Measurements from ENCODE around the gene LRFN4. TPM values are rescaled to one million over a fixed set of nuclear protein-coding genes. Genes with fewer than 3 reads are reported as not detected.

Gene LRFN4
- total RNA-seq, 4 donors from 2014 or later: 7.1 to 17.5 (median 9.2) TPM

DNA sequence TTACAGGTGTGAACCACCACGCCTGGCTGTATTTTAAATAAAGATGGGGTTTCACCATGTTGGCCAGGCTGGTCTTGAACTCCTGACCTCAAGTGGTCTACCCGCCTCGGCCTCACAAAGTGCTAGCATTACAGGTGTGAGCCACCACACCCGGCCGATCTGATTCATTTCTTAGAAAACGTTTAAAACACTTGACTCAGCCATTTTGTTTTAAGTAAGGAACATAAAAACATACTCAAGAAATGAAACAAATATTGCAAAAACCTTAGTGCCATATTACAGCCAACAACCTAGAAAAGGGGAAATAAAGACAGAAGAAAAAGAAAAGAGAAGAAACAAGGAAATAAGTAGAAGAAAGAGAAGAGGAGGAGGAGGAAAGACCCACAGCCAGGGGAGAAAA, 17.4 kb downstream of the LRFN4 start:
- Histone ChIP-seq H3K27ac (no peak overlapping the region), H3K27me3 (no peaks in the 10 kb centered on the region), H3K4me3 (no peak overlapping the region), H3K4me1 (peaks cover 0 to 12% (median 0%) of the 10 kb centered on the region in 3 donors), H3K9me3 (no peaks in the 10 kb centered on the region), H3K36me3 (peaks cover 0 to 28% of the 10 kb centered on the region in 2 donors)
- ATAC-seq: no peak
- WGBS, 2 donors (ENCODE audit: low coverage in 1 of 2): 80 to 87% methylated on average over 1 to 6 of the region's 6 CpGs
- TF ChIP-seq POLR2A (IDR thresholded peaks at IDR 0.05) (no peak), EP300 (IDR thresholded peaks at IDR 0.05) (no peak), POLR2AphosphoS5 (IDR thresholded peaks at IDR 0.05) (no peak)
- TF ChIP-seq, protein P1, sequence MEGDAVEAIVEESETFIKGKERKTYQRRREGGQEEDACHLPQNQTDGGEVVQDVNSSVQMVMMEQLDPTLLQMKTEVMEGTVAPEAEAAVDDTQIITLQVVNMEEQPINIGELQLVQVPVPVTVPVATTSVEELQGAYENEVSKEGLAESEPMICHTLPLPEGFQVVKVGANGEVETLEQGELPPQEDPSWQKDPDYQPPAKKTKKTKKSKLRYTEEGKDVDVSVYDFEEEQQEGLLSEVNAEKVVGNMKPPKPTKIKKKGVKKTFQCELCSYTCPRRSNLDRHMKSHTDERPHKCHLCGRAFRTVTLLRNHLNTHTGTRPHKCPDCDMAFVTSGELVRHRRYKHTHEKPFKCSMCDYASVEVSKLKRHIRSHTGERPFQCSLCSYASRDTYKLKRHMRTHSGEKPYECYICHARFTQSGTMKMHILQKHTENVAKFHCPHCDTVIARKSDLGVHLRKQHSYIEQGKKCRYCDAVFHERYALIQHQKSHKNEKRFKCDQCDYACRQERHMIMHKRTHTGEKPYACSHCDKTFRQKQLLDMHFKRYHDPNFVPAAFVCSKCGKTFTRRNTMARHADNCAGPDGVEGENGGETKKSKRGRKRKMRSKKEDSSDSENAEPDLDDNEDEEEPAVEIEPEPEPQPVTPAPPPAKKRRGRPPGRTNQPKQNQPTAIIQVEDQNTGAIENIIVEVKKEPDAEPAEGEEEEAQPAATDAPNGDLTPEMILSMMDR (IDR thresholded peaks at IDR 0.05): no peak

DNA sequence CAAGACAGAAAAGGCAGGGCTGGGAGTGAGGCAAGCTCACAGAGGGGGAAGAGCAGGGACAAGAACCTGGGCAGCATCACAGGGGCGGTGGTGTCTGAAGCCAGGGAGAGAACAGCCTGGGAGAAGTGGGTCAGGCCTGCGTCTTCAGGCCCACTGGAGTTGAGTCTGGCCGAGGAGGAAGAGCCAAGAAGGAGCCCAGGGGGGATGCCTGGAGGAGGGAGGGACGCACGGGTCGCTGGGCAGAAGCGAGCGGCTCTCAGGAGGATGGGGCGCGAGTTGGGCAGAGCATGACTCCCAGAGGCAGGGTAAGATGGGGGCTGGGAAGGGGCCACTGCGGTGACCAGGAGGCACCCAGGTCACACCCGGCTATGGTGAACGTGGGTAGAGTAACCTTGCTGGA, 18.5 kb downstream of the LRFN4 start:
- Histone ChIP-seq H3K36me3 (peaks cover 0 to 19% of the 10 kb centered on the region in 2 donors), H3K27ac (no peak overlapping the region), H3K4me3 (no peak overlapping the region), H3K9me3 (no peaks in the 10 kb centered on the region), H3K4me1 (peaks cover 0 to 12% (median 0%) of the 10 kb centered on the region in 3 donors), H3K27me3 (no peaks in the 10 kb centered on the region)
- 75 to 93% methylated on average over 3 to 12 of the region's 13 CpGs for WGBS, 2 donors (ENCODE audit: low coverage in 1 of 2)
- no peak for TF ChIP-seq POLR2A (IDR thresholded peaks at IDR 0.05)
- TF ChIP-seq EP300 (IDR thresholded peaks at IDR 0.05): no peak
- TF ChIP-seq POLR2AphosphoS5 (IDR thresholded peaks at IDR 0.05): no peak
- TF ChIP-seq, protein P1 (IDR thresholded peaks at IDR 0.05): no peak
- no peak for ATAC-seq

DNA sequence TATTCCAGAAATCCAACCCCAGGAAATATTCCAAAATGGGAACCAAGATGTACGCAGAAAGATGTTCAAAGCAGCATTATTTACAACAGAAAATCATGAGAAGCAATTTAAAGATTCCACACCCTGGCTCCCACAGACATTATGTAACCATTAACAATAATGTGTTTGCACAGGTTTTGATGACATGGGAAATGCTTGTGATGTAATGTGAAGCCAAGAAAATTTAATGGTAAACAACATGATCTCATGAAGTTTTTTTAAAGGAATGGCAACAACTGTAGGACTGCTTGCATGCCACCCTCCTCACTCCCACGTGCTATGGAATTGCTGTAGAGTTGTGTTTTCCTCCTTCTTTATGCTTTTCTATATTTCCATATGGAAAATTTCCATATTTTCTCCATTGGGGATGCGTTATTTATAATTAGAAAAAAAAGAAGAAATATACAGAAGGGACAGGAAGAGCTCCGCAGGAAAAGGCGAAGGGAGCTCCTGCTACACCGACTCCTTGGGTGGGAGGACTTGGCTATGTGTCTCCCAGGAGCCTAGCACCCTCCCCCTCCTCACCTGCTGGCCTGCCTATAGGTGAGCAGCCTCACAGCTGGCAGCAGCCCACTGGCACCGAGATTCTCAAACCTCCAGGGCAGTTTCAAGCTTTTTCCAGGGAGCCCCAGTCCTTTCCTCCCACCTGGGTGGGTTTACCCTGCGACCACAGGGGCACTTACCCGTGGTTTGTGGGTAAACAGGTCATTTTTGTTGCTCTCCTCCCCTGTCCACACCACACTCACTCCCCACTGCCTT, 20.9 kb downstream of the LRFN4 start:
- 80 to 88% methylated on average over 8 to 9 of the region's 9 CpGs for WGBS, 2 donors (ENCODE audit: low coverage in 1 of 2)
- H3K36me3 ChIP-seq: no peaks in the 10 kb centered on the region
- H3K27ac ChIP-seq: no peak overlapping the region
- no peaks in the 10 kb centered on the region for H3K27me3 ChIP-seq
- ATAC-seq: no peak
- no peaks in the 10 kb centered on the region for H3K9me3 ChIP-seq
- H3K4me3 ChIP-seq: no peak overlapping the region
- peaks cover 0 to 21% (median 3%) of the 10 kb centered on the region in 3 donors for H3K4me1 ChIP-seq
- TF ChIP-seq, protein P1 (IDR thresholded peaks at IDR 0.05): no peak
- TF ChIP-seq POLR2A (IDR thresholded peaks at IDR 0.05) (no peak), POLR2AphosphoS5 (IDR thresholded peaks at IDR 0.05) (no peak), EP300 (IDR thresholded peaks at IDR 0.05) (no peak)

DNA sequence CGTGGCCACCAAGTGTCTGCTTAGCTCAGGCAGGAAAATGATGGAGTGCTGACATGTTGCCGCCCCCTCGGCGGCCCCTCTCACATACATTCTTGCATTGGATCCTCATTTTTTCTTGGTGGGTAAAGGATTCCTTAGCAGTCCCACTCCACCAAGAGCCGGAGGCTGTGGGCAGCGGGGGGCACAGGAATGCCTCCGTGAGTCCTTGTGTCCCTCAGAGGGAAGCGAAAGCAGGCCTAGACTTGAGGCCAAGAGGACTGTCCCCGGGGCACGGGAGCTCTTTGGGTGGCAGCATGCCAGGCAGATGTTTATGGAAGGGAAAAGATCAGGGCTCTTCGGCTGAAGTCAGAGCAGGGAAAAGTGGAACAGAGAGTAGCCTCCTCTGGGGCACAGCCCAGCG, 21.6 kb downstream of the LRFN4 start:
- no peak for ATAC-seq
- Histone ChIP-seq H3K27me3 (no peaks in the 10 kb centered on the region), H3K27ac (no peak overlapping the region), H3K4me3 (no peak overlapping the region), H3K9me3 (no peaks in the 10 kb centered on the region), H3K36me3 (no peaks in the 10 kb centered on the region), H3K4me1 (peaks cover 0 to 28% (median 6%) of the 10 kb centered on the region in 3 donors)
- WGBS, 2 donors (ENCODE audit: low coverage in 1 of 2): 38% methylated on average over 5 of the region's 12 CpGs; no CpG with 5 or more reads in 1 of the 2 donors
- TF ChIP-seq, protein P1 (IDR thresholded peaks at IDR 0.05): no peak
- TF ChIP-seq POLR2A (IDR thresholded peaks at IDR 0.05) (no peak), POLR2AphosphoS5 (IDR thresholded peaks at IDR 0.05) (no peak), EP300 (IDR thresholded peaks at IDR 0.05) (no peak)

DNA sequence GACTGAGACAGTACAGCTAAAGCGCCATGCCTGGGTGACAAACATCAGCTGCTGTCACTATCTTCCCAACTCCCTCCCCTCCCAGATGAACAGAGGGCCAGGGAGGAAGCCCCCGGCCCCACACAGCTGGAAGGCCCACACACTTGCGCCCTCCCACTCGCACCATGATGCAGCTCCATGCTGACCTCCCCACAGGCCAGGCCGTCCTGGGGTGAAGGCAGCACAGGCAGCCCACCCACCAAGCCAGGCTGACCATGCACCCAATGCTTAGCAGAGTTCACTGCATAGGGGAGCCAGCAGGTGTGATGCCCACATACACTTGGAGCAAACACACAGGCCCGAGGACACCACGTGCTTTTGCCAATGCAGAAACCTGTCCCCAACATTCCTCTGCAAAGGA, 22.1 kb downstream of the LRFN4 start:
- no peaks in the 10 kb centered on the region for H3K36me3 ChIP-seq

More for the DNA sequence above, 22.1 kb downstream of the LRFN4 start:
- H3K9me3 ChIP-seq: no peaks in the 10 kb centered on the region
- ATAC-seq: no peak
- TF ChIP-seq POLR2A (IDR thresholded peaks at IDR 0.05): no peak
- TF ChIP-seq, protein P1 (IDR thresholded peaks at IDR 0.05): no peak
- no peak for TF ChIP-seq EP300 (IDR thresholded peaks at IDR 0.05)
- no peak for TF ChIP-seq POLR2AphosphoS5 (IDR thresholded peaks at IDR 0.05)
- 100% methylated on average over 1 of the region's 7 CpGs; no CpG with 5 or more reads in 1 of the 2 donors for WGBS, 2 donors (ENCODE audit: low coverage in 1 of 2)
- no peaks in the 10 kb centered on the region for H3K27me3 ChIP-seq
- H3K4me1 ChIP-seq: peaks cover 0 to 31% (median 6%) of the 10 kb centered on the region in 3 donors
- no peak overlapping the region for H3K27ac ChIP-seq
- no peak overlapping the region for H3K4me3 ChIP-seq
